HG03575 (cell line): Measurements from ENCODE around the gene AMIGO3.

Experiments used
- ATAC-seq: cut with Tn5 transposase; IDR thresholded peaks from one replicate; pipeline ENCODE4 v1.9.1; 2021; ENCODE audit not compliant: unreplicated experiment, insufficient number of reproducible peaks, low FRiP score; ENCODE audit errors: extremely low read depth

Gene AMIGO3

DNA sequence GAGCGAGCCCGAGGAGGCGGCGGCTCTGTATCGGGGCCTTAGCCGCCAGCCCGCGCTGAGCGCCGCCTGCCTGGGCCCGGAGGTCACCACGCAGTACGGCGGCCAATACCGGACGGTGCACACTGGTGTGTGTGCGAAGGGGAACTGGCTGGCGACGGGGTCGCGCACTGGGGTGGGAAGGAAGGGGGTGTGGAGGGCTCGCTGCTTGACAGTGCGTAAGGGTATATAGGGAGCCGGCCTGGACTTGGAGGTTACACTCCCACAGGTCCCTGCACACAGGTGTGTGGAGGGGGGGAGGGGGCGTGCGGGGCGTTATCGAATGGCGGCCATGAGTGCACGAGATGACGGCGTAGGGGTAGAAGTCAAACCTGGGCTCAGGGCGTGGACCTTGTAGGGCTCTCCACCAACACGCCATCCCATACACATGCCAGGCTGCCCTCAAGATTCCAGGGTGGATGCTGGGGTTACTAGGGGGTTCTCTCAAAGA, 44.9 kb downstream of the AMIGO3 start:
- ATAC-seq: no peak

DNA sequence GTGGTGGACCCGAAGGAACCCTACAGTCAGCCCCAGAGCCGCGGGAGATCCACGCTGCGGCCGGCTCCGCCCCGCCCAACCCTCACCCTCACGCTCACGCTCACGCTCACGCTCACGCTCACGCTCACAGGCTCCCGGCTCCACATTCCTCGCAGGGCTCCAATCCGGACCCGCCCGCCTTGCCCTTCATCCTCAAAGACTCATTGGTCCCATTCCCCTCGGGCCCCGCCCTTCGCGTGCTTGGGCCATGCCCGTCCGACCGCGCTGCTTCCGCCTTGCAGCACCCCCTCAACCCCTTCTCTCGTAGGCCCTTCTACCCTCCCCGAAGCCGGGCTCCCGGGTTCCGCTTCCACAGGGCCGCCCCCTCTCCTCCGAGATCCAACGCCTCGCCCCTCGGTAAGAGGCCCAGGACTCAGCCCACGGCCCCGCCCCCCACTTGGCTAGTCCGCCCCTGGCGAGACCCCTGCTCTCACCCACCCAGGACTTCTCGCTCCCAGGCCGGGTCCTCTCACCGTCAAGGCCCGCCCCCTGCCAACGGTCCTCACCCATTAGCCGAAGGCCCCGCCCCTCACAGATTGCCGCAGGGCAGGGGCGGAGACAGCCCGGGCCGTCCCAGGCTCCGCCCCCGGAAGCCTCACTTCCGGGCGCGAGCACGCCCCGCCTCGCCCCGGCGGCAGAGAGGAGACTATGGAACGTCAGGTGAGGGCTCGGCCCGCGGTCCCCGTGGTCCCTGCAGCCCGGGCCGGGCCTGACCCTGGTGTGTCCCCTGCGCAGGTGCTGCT, 45.6 kb downstream of the AMIGO3 start, which contains the start of gene APEH:
APEH (plus strand) TSS at position 637 of the 782 bp plus-strand sequence; CDS start at position 688, 51 bp downstream.
- peak; percentile 49 for ATAC-seq

DNA sequence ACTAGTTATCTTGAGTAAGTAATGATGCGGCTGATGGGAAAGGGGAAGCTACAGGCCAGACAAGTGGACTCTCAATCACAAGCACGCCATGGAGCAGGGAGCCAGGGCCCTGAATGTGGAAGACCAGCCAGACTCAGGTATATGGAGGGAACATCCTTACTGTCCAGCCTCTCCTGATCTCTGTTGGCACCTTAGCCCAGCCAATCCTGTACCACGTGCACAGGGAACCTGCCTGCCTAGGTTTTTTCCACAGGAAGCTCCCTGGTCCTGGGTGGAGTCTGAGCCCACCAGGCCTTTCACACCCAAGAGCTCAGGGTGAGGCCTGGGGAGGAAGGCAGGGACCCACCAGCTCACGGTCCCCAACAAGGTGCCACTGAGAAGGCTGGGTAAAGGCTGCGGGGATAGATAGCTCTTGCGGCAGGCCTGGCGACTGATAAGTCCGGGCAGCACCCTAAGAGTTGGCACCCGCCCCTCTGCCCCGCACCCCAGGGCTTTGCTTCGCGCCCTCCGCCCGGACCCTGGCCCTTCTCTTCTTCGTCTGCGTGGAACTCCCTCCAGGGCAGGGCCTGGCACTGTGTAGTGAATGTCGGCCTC, 46.3 kb downstream of the AMIGO3 start:
- no peak for ATAC-seq

DNA sequence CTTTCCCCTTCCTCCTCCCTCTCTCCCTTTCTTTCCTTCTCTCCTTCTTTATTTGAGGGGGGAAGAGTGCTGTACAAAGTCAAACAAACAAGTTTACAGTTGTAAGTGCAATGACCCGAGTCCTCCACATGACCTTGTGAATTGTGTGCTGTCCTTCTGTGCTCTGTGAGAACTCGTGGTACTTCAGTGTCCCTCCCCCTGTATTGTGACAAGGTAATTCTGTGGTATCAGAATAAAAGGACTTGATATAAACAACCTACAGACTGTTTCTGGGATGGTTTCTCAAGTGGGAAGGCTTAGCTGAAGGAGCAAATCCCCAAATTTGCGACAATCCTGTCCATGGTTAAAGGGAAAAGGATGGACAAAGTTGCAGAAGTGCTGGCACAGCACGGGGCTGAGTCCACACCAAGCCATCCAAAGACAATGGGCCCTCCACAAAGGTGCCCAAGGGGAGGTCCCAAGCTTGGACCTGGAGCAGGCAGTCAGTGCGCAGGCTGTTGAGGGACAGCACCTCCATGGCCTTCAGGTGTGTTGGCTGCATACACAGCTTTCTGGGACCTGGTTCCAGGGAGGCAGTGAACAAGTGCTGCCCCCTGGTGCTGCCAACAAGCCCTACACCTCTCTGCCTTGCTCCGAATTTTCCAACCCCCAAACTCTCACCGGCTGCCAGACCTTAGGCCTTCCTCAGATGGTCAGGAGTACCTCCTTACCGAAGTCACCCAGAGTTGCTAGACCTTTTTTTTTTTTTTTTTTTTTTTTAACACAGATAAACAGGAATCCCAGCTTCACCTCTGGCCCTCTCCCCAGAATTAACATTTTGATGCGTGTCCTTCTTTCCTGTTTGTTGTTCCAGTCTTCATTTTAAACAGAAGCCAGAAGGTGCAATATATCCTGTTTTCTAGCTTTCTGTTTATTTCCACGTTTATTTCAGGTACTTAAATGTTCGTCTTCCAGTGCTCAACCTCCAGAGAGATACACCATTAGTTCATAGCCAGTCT, 47.9 kb downstream of the AMIGO3 start:
- ATAC-seq: no peak

DNA sequence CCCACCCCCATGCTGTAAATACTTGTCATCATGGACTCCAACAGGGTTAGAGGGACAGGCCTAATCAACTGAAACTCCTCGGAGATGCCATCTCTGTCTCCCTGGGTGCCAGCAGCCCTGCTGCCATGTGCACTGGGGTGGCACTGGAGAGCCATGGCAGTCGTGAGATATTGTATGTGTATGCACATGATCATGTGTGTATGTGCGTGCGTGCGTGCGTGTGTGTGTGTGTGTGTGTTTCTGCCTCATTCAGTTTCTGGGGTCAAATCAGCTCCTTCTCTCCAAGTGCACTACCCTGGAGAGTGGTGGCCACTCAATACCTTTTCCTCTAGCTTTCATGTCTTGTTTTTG, 48.6 kb downstream of the AMIGO3 start:
- ATAC-seq: no peak

DNA sequence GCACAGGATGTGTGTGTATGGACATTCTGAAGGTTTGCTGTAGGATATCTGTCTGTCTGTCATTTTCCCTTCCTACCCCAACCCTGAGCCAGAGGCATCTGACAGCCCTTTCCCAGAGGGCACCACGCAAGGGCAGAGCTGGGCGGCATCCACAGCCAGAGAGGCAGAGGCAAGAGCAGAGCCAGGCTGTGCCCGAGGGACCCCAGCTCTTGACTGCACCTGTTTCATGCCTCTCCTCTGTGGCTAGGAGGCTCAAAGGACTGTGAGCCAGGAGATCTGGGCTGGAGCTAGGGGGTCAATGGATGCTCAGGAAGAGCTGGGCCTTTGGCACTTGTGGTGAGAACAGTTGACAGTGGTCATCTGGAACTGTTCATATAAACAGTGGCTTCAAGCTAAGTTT, 50.1 kb downstream of the AMIGO3 start:
- ATAC-seq: no peak

DNA sequence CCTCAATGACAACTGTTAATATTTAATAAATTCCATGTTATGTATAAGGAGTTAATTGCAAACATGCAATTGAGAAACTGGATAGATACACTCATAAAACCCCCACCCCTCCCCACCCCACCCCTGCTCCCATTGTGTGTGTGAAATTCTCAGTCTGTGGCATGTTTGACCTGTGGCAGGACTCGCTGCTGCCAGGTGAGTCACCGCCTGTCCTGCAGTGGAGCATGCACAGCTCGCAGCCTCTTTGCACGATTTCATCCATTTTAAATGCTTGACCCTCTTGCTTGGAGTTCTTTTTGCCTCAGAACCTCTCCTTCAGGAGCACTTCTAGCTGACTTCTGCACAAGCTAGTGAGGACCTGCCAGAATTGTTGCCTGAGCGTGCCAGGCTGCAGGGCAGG, 50.6 kb downstream of the AMIGO3 start:
- no peak for ATAC-seq

DNA sequence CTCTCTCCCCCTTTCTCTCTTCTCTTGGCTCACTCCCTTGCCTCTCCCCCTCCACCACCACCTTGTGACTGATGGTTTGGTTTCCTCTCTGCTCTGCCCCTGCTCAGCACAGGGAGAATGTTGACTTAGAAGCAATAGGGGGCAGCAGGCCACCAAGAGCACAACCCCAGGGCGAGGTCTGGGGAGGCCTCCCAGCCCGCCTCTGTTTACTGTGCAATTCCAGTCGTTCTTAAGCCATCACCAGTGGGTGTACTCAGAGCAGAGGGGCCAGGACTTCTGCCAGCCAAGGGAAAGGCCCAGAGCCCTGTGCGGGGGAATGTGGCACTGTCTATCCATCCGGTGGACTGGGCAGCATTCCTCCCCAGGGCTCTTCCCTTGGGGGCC, 51.1 kb downstream of the AMIGO3 start:
- no peak for ATAC-seq

DNA sequence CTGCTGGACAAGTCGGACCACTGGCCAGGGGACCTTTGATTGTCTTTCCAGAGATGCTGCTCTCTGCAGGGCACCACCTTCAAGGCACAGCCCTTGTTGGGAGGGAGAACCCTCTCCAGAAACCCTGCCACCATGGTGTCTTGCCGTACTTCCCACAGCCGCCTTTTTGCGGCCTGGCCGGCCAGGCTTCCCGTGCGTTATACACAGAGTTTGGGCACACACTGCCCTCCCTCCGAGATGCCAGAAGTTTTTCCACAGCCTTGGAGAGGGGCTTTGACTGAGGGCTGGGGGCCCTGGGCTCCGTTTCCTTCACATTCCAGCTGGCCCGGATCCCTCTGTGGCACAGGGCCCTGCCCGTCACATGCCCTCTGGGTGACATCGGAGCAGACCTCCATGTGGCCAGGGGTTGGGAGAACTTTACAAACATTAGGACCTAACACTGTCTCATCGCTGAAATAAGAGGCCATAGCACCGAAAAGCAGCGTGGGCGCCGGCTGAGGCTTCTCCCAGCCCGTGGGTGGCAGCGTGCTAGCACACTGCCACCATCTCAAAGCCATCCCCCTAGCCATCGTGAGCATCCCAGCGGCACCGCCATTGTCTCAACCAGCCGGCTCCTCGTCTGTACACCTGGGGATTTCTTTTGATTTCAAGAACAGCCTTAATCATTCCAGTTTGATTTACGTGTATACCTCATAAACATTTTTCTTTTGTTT, 51.6 kb downstream of the AMIGO3 start:
- no peak for ATAC-seq
